GM10266 (cell line): Measurements from ENCODE around the gene IFT81.
"Not testable (repeated sequence)": the region's sequence is repeated elsewhere in the genome, so short reads cannot be mapped to it uniquely, and the experiment has no call there.

ENCODE experiments used
- DNase-seq: peaks from one replicate; pipeline ENCODE4 v3.0.0; 2012; ENCODE audit errors: extremely low spot score
- TF ChIP-seq, protein P1 (sequence below): IDR thresholded peaks from 2 replicates; pipeline ENCODE4 v1.5.1; 2012; ENCODE audit warnings: mild to moderate bottlenecking, low read depth; ENCODE audit not compliant: control insufficient read depth, insufficient read depth; ENCODE audit errors: missing control alignments

Gene IFT81

DNA sequence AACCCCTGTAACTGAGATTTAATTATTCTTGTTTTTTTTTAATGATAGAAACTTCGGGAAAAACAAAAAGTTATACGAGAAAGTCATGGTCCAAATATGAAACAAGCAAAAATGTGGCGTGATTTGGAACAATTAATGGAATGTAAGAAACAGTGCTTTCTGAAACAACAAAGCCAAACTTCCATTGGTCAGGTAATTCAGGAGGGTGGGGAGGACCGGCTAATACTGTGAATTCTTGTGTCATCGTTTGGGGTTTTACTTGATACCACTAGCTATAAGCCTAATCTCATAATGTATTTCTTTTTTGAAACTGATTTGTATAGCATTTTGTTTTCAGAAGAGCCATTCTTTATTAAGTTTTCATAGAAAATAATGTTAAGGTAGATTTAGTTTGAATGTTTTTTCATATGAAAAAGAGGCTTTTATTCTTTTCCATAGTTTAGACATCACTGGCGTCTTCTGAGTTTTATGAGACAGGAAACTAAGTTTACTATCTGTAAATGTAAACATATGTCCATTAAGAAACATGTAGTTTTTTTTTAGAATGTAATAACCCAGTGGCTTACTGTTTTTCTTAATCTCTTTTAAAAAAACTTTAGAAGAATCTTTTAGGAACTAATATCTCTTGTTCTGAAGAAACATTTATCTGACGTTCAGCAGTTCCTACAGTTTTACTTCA lies 94.0 kb downstream of the IFT81 start:
- TF ChIP-seq, protein P1, sequence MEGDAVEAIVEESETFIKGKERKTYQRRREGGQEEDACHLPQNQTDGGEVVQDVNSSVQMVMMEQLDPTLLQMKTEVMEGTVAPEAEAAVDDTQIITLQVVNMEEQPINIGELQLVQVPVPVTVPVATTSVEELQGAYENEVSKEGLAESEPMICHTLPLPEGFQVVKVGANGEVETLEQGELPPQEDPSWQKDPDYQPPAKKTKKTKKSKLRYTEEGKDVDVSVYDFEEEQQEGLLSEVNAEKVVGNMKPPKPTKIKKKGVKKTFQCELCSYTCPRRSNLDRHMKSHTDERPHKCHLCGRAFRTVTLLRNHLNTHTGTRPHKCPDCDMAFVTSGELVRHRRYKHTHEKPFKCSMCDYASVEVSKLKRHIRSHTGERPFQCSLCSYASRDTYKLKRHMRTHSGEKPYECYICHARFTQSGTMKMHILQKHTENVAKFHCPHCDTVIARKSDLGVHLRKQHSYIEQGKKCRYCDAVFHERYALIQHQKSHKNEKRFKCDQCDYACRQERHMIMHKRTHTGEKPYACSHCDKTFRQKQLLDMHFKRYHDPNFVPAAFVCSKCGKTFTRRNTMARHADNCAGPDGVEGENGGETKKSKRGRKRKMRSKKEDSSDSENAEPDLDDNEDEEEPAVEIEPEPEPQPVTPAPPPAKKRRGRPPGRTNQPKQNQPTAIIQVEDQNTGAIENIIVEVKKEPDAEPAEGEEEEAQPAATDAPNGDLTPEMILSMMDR, result no peak
- DNase-seq, result no peak

DNA sequence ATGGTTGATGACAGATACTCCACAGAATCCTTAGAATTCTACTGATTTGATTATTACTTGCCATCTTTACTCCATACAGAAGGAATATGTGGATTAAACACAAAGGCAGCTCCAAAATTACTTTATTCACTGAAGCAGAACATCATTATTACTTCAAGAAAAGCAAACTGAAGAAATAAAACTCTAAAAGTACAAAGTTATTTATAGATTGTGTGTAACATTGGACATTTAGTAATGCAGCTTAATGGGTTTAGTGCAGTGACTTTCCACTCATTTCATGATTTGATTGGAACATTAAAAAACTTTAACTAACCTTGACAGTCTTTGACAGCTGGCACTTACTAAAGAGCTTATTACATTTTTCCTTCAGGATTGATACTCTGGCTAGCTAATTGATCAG lies 97.9 kb downstream of the IFT81 start:
- TF ChIP-seq, protein P1, result no peak
- DNase-seq, result no peak

DNA sequence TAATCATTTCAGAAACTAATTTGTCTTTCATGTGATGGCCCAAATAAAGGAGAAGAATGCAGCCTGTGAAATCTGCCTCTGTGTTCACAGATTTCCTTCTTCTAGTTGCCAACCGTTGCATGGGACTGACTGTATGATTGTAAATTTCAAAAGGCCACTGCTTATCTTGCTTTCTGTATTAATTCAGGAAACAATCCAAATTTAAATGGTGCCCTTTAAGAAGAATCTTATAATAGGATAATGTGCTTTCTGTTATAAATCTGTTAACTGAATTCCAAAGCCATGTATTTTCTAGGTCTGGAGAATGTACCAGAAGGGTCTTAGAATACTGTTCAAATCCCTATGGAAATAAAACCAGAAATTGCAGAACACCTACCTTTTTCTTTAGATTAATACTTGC lies 98.3 kb downstream of the IFT81 start:
- no peak for DNase-seq
- TF ChIP-seq, protein P1, result no peak

DNA sequence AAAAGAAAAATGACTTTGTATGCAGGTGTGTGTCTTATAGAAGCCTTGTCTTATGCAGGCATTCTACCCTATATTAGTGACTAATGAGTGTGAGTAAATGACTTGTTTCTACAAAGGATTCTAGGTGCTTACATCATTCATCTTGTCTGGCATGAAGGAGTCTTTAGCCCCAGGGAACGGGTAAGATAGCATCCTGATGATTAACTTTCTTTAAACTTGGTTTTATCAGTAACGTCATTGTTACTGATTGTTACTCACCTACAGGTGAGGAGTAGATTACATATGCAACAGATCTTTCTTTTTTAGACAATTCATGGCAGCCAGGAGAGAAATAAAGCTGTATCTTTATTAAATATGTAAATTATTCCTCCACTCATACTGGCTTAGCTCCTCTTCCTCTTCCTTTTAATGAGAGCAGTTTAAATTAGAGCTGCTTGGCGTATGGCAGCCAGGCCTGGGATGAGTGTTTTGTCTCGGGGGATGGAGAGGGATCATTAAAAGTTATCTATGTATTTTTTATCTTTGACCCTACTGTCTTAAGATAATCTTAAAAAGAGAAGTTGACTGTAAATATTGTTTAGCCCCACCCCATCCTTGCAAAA lies 99.7 kb downstream of the IFT81 start:
- DNase-seq, result no peak
- TF ChIP-seq, protein P1, result no peak

DNA sequence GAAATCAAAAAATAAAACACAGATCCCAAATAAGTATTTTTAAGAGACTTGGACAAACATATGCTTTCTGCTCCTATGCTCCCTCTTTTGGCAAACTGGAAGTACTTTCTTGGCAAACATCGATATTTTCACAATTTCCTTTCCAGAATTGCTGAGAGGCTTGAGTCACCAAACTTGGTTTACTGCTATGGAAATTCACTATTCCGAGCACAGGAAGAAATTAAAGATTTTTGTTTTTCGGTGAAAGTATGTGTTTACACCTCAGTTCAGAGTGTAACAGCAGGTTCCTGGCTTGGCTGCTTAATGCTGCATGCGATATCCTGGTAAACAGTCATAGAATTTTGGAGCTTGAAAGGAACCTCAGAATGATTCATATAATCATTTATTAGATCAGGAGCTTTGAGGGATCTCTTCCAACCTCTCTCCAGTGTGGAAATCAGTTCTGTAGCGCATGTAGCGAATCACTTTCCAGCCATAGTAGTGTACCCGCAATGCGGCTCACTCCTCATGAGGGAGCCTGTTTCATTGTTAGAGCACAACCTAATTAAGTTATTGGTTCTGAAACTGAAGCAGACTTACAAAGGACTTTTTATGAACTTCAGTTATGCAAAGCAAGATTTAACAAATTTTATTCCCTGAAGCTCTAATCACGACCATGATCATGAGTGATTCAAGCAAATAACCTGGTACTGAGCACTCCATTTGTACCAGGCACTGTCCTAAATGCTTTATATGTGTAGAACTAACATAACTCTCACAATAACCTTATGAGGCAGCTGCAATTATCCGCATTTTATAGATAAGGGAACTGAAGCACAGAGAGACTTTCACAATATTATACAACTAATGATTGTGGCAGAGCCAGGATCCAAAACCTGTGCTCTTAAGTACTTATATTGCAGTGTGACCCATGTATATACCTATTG lies 100.5 kb downstream of the IFT81 start:
- DNase-seq, result no peak
- TF ChIP-seq, protein P1, result no peak

DNA sequence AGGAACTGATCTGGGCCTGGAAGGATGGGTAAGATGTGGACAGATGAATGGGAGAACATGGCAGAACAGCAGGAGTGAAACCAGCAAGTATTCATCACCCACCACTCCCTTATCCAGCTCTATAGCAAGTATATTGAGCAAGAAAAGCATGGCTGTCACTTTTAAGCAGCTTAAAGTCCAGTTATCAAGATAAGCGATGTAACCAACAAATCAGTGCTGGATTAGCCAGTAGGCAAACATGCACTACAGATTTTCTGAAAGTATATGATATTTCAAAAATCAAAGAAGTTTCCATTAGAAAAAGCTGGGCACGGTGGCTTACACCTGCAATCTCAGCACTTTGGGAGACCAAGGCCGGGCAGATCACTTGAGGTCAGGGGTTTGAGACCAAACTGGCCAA lies 103.0 kb downstream of the IFT81 start:
- no peak for DNase-seq
- TF ChIP-seq, protein P1, result no peak

DNA sequence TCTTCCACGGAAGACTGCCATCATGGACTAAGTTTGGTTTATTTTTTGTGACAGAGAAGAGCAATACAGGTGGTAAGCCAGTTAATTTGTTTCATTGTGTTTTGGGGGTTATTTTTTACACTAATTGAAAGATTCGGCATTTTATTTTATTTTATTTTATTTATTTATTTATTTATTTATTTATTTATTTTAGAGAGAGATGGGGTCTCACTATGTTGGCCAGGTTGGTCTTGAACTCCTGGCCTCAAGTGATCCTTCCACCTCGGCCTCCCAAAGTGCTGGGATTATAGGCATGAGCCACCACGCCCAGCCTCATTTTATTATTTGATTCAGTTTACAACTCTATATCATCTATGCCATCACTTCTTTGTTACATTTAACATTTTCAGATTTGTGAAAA lies 104.2 kb downstream of the IFT81 start:
- not testable (repeated sequence) for DNase-seq
